HCT116 (cell line): ENCODE data around the gene EBLN1.

ENCODE experiments used
- EZH2 ChIP-seq: fragments of 200-600 bp; sonication (generic); IDR thresholded peaks from 2 replicates; pipeline ENCODE4 v1.6.1; 2017; ENCODE audit warnings: antibody characterized with exemption, mixed run types
- JUND ChIP-seq: IDR thresholded peaks from 2 replicates; pipeline ENCODE4 v1.6.1; 2012
- POLR2A ChIP-seq: IDR thresholded peaks from 2 replicates; pipeline ENCODE4 v1.7.0; 2011; ENCODE audit warnings: borderline replicate concordance; ENCODE audit not compliant: insufficient read depth, insufficient read length; ENCODE audit errors: extremely low read depth
- POLR2AphosphoS5 ChIP-seq: IDR thresholded peaks from 2 replicates; pipeline ENCODE4 v1.6.1; 2011; ENCODE audit warnings: mild to moderate bottlenecking, low read depth, low read length, moderate library complexity
- TCF7L2 ChIP-seq: IDR thresholded peaks from 2 replicates; pipeline ENCODE4 v1.7.0; 2011; ENCODE audit warnings: borderline replicate concordance, inconsistent platforms; ENCODE audit not compliant: insufficient read depth, insufficient read length; ENCODE audit errors: extremely low read depth
- YY1 ChIP-seq: IDR thresholded peaks from 2 replicates; pipeline ENCODE4 v1.6.1; 2011; ENCODE audit warnings: low read length, low read depth, moderate library complexity, mild to moderate bottlenecking; ENCODE audit not compliant: insufficient replicate concordance; ENCODE audit errors: extremely low read depth
- TF ChIP-seq, protein P1 (sequence below), 3 experiments: fragments of 200-600 bp in 1 of 3; sonication (generic) in 1 of 3; IDR thresholded peaks in 2 of 3; conservative IDR thresholded peaks in 1 of 3; 2 replicates each; pipeline ENCODE4 v1.5.1; 2012 to 2017; ENCODE audit warnings: low read depth in 2 of 3, low read length in 2 of 3, antibody characterized with exemption in 1 of 3, borderline replicate concordance in 1 of 3, control low read depth in 1 of 3, mild to moderate bottlenecking in 1 of 3, mixed read lengths in 1 of 3, mixed run types in 1 of 3, moderate library complexity in 1 of 3; ENCODE audit not compliant: insufficient read depth in 1 of 3
- TF ChIP-seq, protein P2 (sequence below): IDR thresholded peaks from 2 replicates; pipeline ENCODE4 v1.6.1; 2011; ENCODE audit warnings: mild to moderate bottlenecking, low read length, moderate library complexity; ENCODE audit not compliant: insufficient replicate concordance; ENCODE audit errors: extremely low read depth

DNA sequence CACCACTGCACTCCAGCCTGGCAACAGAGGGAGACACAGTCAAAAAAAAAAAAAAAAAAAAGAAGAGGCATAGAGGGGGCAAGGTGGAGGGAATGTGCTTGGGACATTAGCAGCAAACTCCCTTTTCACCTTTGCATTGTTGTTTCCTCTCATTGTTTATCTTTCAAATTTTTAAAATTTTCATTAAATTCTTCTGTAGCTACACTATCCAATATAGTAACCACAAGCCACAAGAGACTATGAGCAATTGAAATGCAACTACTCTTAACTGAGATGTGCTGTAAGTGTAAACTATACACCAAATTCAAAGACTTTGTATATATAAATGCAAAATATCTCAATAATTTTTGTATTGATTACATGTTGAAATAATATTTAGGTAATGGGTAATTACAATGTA, 43.4 kb downstream of the EBLN1 start:
- TF ChIP-seq, protein P1, sequence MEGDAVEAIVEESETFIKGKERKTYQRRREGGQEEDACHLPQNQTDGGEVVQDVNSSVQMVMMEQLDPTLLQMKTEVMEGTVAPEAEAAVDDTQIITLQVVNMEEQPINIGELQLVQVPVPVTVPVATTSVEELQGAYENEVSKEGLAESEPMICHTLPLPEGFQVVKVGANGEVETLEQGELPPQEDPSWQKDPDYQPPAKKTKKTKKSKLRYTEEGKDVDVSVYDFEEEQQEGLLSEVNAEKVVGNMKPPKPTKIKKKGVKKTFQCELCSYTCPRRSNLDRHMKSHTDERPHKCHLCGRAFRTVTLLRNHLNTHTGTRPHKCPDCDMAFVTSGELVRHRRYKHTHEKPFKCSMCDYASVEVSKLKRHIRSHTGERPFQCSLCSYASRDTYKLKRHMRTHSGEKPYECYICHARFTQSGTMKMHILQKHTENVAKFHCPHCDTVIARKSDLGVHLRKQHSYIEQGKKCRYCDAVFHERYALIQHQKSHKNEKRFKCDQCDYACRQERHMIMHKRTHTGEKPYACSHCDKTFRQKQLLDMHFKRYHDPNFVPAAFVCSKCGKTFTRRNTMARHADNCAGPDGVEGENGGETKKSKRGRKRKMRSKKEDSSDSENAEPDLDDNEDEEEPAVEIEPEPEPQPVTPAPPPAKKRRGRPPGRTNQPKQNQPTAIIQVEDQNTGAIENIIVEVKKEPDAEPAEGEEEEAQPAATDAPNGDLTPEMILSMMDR (IDR thresholded peaks at IDR 0.05 in 2 of 3, conservative IDR thresholded peaks at IDR 0.05 in 1 of 3; ENCODE audit: borderline replicate concordance in 1 of 3, insufficient read depth in 1 of 3, low read depth in 2 of 3, low read length in 2 of 3) = no peak
- TF ChIP-seq POLR2A (no peak), POLR2AphosphoS5 (no peak), YY1 (no peak), EZH2 (no peak), TCF7L2 (no peak), JUND (no peak)
- TF ChIP-seq, protein P2, sequence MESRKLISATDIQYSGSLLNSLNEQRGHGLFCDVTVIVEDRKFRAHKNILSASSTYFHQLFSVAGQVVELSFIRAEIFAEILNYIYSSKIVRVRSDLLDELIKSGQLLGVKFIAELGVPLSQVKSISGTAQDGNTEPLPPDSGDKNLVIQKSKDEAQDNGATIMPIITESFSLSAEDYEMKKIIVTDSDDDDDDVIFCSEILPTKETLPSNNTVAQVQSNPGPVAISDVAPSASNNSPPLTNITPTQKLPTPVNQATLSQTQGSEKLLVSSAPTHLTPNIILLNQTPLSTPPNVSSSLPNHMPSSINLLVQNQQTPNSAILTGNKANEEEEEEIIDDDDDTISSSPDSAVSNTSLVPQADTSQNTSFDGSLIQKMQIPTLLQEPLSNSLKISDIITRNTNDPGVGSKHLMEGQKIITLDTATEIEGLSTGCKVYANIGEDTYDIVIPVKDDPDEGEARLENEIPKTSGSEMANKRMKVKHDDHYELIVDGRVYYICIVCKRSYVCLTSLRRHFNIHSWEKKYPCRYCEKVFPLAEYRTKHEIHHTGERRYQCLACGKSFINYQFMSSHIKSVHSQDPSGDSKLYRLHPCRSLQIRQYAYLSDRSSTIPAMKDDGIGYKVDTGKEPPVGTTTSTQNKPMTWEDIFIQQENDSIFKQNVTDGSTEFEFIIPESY = no peak
